DOHH2 (cell line): ENCODE data around the gene VPS37C.

Source experiments
- CTCF ChIP-seq: fragments of 200-600 bp; sonication (generic); IDR thresholded peaks from one replicate; pipeline ENCODE4 v1.5.1; 2014; ENCODE audit warnings: antibody characterized with exemption, mild to moderate bottlenecking, low read depth, low read length; ENCODE audit not compliant: poor library complexity, severe bottlenecking
- EZH2phosphoT487 ChIP-seq: fragments of 200-600 bp; sonication (generic); IDR thresholded peaks from 2 replicates; pipeline ENCODE4 v1.6.1; 2017; ENCODE audit warnings: borderline replicate concordance, mild to moderate bottlenecking, antibody characterized with exemption, low read length, moderate library complexity, mixed read lengths

GRCh38 chr11:61172888-61173287 is 11.7 kb upstream of the VPS37C start:
- no peak for TF ChIP-seq CTCF
- TF ChIP-seq EZH2phosphoT487 = no peak
